GM12878 (cell line): ENCODE results near the gene PPP2R5C. TPM values are rescaled to one million over a fixed set of nuclear protein-coding genes. Genes with fewer than 3 reads are reported as not detected.

Experiments
- ATAC-seq: fragments of 200-7000 bp; cut with Tn5 transposase; 3 replicates; pipeline ENCODE4 v1.9.1; 2020; ENCODE audit warnings: mild to moderate bottlenecking, moderate library complexity
- BruUV-seq: library from RNA; stranded (reverse); fragments of 400-500 nt; replicated peaks from 2 replicates; lab custom pipeline; 2021; lab: Mats Ljungman, UMichigan
- CTCF ChIA-PET: fragments of 300-600 bp; sonication (Branson Sonifier 250); formaldehyde crosslinking; extraction: SDS; loops from one replicate; lab custom pipeline; 2021; ENCODE audit warnings: inconsistent platforms; lab: Yijun Ruan, JAX
- POLR2A ChIA-PET: fragments of 350-600 bp; formaldehyde crosslinking; extraction: SDS; loops from one replicate; lab custom pipeline; 2021; ENCODE audit warnings: inconsistent platforms; lab: Charles Lee
- RAD21 ChIA-PET: fragments of 300-600 bp; sonication (Branson Sonifier 250); formaldehyde crosslinking; loops from one replicate; lab custom pipeline; 2023; ENCODE audit warnings: antibody characterized with exemption; ENCODE audit not compliant: unreplicated experiment; lab: Charles Lee
- SMC1A ChIA-PET: fragments of 300-600 bp; sonication (Branson Sonifier 250); formaldehyde crosslinking; loops from one replicate; lab custom pipeline; 2023; ENCODE audit not compliant: unreplicated experiment, uncharacterized antibody; lab: Charles Lee
- DNase-seq: peaks from one replicate; pipeline ENCODE4 v3.0.0-alpha.2; 2011; ENCODE audit warnings: low read depth, low spot score
- FAIRE-seq: peaks from 3 replicates; lab custom pipeline; 2011; peaks lifted over from hg19 to GRCh38; lab: Jason Lieb, UNC
- H2AFZ ChIP-seq: 2 replicates; pipeline ENCODE4 v1.6.0; 2011; ENCODE audit warnings: low read depth, low read length, control low read depth; ENCODE audit not compliant: control insufficient read depth
- H3K27ac ChIP-seq: 2 replicates; pipeline ENCODE4 v1.5.1; 2011; ENCODE audit warnings: control low read depth; ENCODE audit not compliant: control insufficient read depth, insufficient read depth
- H3K27me3 ChIP-seq, 2 experiments: replicated peaks in 1 of 2; 2 replicates each; pipeline versions ENCODE4 v1.6.0 to v1.6.1; 2011; ENCODE audit warnings: low read length in 1 of 2; ENCODE audit not compliant: control insufficient read depth in 2 of 2, insufficient read depth in 2 of 2
- H3K36me3 ChIP-seq, 2 experiments: 2 replicates each; pipeline ENCODE4 v1.5.1; 2011; ENCODE audit warnings: low read length in 1 of 2; ENCODE audit not compliant: control insufficient read depth in 2 of 2, insufficient read depth in 2 of 2
- H3K4me1 ChIP-seq: 2 replicates; pipeline ENCODE4 v1.6.1; 2011; ENCODE audit warnings: mild to moderate bottlenecking, low read length, moderate library complexity, mixed read lengths; ENCODE audit not compliant: control insufficient read depth, insufficient read depth
- H3K4me2 ChIP-seq: 2 replicates; pipeline ENCODE4 v1.6.0; 2011; ENCODE audit warnings: control low read depth; ENCODE audit not compliant: control insufficient read depth, insufficient read depth
- H3K4me3 ChIP-seq: fragments of 200-600 bp; sonication (generic); 2 replicates; pipeline ENCODE4 v1.5.1; 2016
- H3K79me2 ChIP-seq: 2 replicates; pipeline ENCODE4 v1.6.0; 2011; ENCODE audit warnings: low read length; ENCODE audit not compliant: control insufficient read depth, insufficient read depth
- H3K9ac ChIP-seq: 2 replicates; pipeline ENCODE4 v1.8.0; 2011; ENCODE audit warnings: low read length, control low read depth, mixed read lengths; ENCODE audit not compliant: control insufficient read depth, insufficient read depth
- H3K9me3 ChIP-seq: replicated peaks from 3 replicates; pipeline ENCODE4 v1.5.1; 2011; ENCODE audit warnings: mild to moderate bottlenecking, low read length; ENCODE audit not compliant: control insufficient read depth, insufficient read depth
- H4K20me1 ChIP-seq: 2 replicates; pipeline ENCODE4 v1.6.0; 2011; ENCODE audit not compliant: control insufficient read depth, insufficient read depth
- BACH1 ChIP-seq: fragments of 450-650 bp; IDR thresholded peaks from 2 replicates; pipeline ENCODE4 v1.6.1; 2017; ENCODE audit warnings: mild to moderate bottlenecking, borderline replicate concordance
- BCL11A ChIP-seq: IDR thresholded peaks from 2 replicates; pipeline ENCODE4 v1.6.1; 2011; ENCODE audit warnings: low read depth, low read length
- BMI1 ChIP-seq: fragments of 450-650 bp; IDR thresholded peaks from 2 replicates; pipeline ENCODE4 v1.6.1; 2016; ENCODE audit warnings: mild to moderate bottlenecking, moderate library complexity, borderline replicate concordance
- HDGF ChIP-seq: fragments of 450-650 bp; IDR thresholded peaks from 2 replicates; pipeline ENCODE4 v1.6.1; 2016; ENCODE audit warnings: antibody characterized with exemption
- IKZF1 ChIP-seq: fragments of 450-650 bp; conservative IDR thresholded peaks from 2 replicates; pipeline ENCODE4 v1.6.1; 2017; ENCODE audit warnings: antibody characterized with exemption, mild to moderate bottlenecking
- MTA2 ChIP-seq: fragments of 450-650 bp; IDR thresholded peaks from 2 replicates; pipeline ENCODE4 v1.6.1; 2016; ENCODE audit warnings: low read depth, mild to moderate bottlenecking, moderate library complexity
- PRDM15 ChIP-seq: fragments of 450-650 bp; formaldehyde crosslinking; IDR thresholded peaks from 2 replicates; pipeline ENCODE4 v1.4.0; 2020; ENCODE audit warnings: mild to moderate bottlenecking, moderate library complexity
- RAD21 ChIP-seq: IDR thresholded peaks from 2 replicates; pipeline ENCODE4 v1.6.1; 2011; ENCODE audit warnings: mild to moderate bottlenecking, low read depth, low read length, moderate library complexity; ENCODE audit not compliant: insufficient read depth
- RCOR1 ChIP-seq: conservative IDR thresholded peaks from 2 replicates; pipeline ENCODE4 v1.6.1; 2012; ENCODE audit warnings: low read depth, low read length, improper control_type of control experiment
- RELB ChIP-seq: fragments of 450-650 bp; IDR thresholded peaks from 2 replicates; pipeline ENCODE4 v1.6.1; 2017; ENCODE audit warnings: low read depth, mild to moderate bottlenecking, moderate library complexity
- RUNX3 ChIP-seq: IDR thresholded peaks from 2 replicates; pipeline ENCODE4 v1.6.1; 2012; ENCODE audit warnings: low read length, inconsistent platforms
- SPI1 ChIP-seq: IDR thresholded peaks from 2 replicates; pipeline ENCODE4 v1.6.1; 2011; ENCODE audit warnings: low read depth, mild to moderate bottlenecking, low read length, moderate library complexity, borderline replicate concordance; ENCODE audit not compliant: insufficient read depth
- WRNIP1 ChIP-seq: IDR thresholded peaks from 2 replicates; pipeline ENCODE4 v1.6.1; 2011; ENCODE audit warnings: low read depth, low read length, improper control_type of control experiment, borderline replicate concordance
- ZNF217 ChIP-seq: fragments of 450-650 bp; IDR thresholded peaks from 2 replicates; pipeline ENCODE4 v1.6.1; 2017; ENCODE audit warnings: antibody characterized with exemption, mild to moderate bottlenecking
- ZNF274 ChIP-seq: IDR thresholded peaks from one replicate; pipeline ENCODE4 v1.8.0; 2011; ENCODE audit not compliant: insufficient read length, insufficient read depth
- WGBS: methylation state at CpG from one replicate; pipeline ENCODE4 v1.1.6; 2016; ENCODE audit warnings: low lambda C conversion rate; ENCODE audit not compliant: insufficient replicate concordance, insufficient coverage; ENCODE audit errors: missing lambda C conversion rate; 5-methylcytosine and 5-hydroxymethylcytosine counted together
- in situ Hi-C: fragments of 300-500 bp; cut with MboI; formaldehyde crosslinking; loops from 9 replicates; pipeline ENCODE4 v1.14.3; 2018; ENCODE audit warnings: mixed read lengths
- intact Hi-C: fragments of 100-400 bp; cut with micrococcal nuclease; formaldehyde crosslinking; loops from one replicate; pipeline ENCODE4 v1.14.2; 2022; ENCODE audit not compliant: unreplicated experiment
- polyA plus RNA-seq, 11 experiments: library from polyadenylated mRNA; depleted of rRNA in 4 of 11; unstranded in 6 of 11; stranded (reverse) in 5 of 11; fragments of >200 nt; fragmentation: Nextera tagmentation in 4 of 11; fragmentation: Illumina TruSeq in 1 of 11; extraction: Ambion mirVana in 4 of 11; extraction: Trizol in 1 of 11; gene quantifications; 1 replicate in 1 of 11; 2 replicates in 10 of 11; pipeline versions ENCODE4 v1.2.1 to v1.2.3, GENCODE V29; 2011 to 2016; ENCODE audit warnings: inconsistent platforms in 2 of 11, missing spikeins in 2 of 11, low read depth in 1 of 11
- total RNA-seq, 4 experiments: library from RNA; depleted of rRNA in 3 of 4; stranded (reverse); fragments of >200 nt in 3 of 4; fragmentation: Illumina TruSeq in 1 of 4; extraction: Trizol in 1 of 4; gene quantifications; 2 replicates each; pipeline versions ENCODE4 v1.2.1 to v1.2.3, GENCODE V29; 2013 to 2021
- TF ChIP-seq, protein P1 (sequence below), 3 experiments: IDR thresholded peaks in 2 of 3; conservative IDR thresholded peaks in 1 of 3; 2 replicates each; pipeline ENCODE4 v1.5.1; 2011; ENCODE audit warnings: low read depth in 3 of 3, low read length in 3 of 3, mild to moderate bottlenecking in 3 of 3, control low read depth in 2 of 3, moderate library complexity in 2 of 3, inconsistent platforms in 1 of 3, mixed read lengths in 1 of 3; ENCODE audit not compliant: control insufficient read depth in 2 of 3, insufficient read depth in 1 of 3; ENCODE audit errors: extremely low read depth in 1 of 3
- TF ChIP-seq, protein P2 (sequence below): IDR thresholded peaks from 2 replicates; pipeline ENCODE4 v1.6.1; 2011; ENCODE audit warnings: mild to moderate bottlenecking, low read depth, low read length, moderate library complexity; ENCODE audit not compliant: insufficient replicate concordance

Gene PPP2R5C
- total and polyA plus RNA-seq, 10 of the 15 experiments (the other 5 are each of a cell fraction or from before 2014, with no cell fraction given): 106 to 199 (median 144) TPM

- no peaks in the 10 kb centered on the region for H3K27me3 ChIP-seq
- peaks cover 68% of the 10 kb centered on the region for H3K79me2 ChIP-seq
- no peak for ATAC-seq
- no peaks in the 10 kb centered on the region for H4K20me1 ChIP-seq
- intact Hi-C loops (no loop called here), in situ Hi-C loops (no loop called here)
- H3K4me3 ChIP-seq: no peak overlapping the region
- no peak for FAIRE-seq
- ChIA-PET CTCF (interaction anchor here (1.0 kb wide), 1 partner anchor 65 kb away, joined by 4 read pairs; no protein-coding TSS in a partner anchor), RAD21 (no interaction called here), SMC1A (no interaction called here), POLR2A (interaction anchor here (0.6 kb wide), 1 partner anchor 1878 kb away, joined by 3 read pairs; no protein-coding TSS in a partner anchor)
- no TSS peak for BruUV-seq
- H3K4me2 ChIP-seq: no peak overlapping the region
- H3K27ac ChIP-seq: no peak overlapping the region
- H3K36me3 ChIP-seq: peaks cover 0 to 5% of the 10 kb centered on the region in 2 experiments; a peak in 3 of 4 replicates
- H2AFZ ChIP-seq: no peak overlapping the region
- H3K9me3 ChIP-seq: no peaks in the 10 kb centered on the region
- H3K9ac ChIP-seq: no peak overlapping the region
- no peak for DNase-seq
- WGBS: 92% methylated on average over 11 of the region's 11 CpGs
- peaks cover 13% of the 10 kb centered on the region for H3K4me1 ChIP-seq
- TF ChIP-seq ZNF274 (no peak), BCL11A (no peak), RCOR1 (no peak), WRNIP1 (no peak), MTA2 (no peak), SPI1 (no peak), ZNF217 (no peak), BACH1 (no peak), RELB (no peak), BMI1 (no peak), RAD21 (no peak), PRDM15 (CRISPR knock-in tag) (no peak), IKZF1 (no peak), RUNX3 (no peak), HDGF (no peak)
- TF ChIP-seq, protein P1, sequence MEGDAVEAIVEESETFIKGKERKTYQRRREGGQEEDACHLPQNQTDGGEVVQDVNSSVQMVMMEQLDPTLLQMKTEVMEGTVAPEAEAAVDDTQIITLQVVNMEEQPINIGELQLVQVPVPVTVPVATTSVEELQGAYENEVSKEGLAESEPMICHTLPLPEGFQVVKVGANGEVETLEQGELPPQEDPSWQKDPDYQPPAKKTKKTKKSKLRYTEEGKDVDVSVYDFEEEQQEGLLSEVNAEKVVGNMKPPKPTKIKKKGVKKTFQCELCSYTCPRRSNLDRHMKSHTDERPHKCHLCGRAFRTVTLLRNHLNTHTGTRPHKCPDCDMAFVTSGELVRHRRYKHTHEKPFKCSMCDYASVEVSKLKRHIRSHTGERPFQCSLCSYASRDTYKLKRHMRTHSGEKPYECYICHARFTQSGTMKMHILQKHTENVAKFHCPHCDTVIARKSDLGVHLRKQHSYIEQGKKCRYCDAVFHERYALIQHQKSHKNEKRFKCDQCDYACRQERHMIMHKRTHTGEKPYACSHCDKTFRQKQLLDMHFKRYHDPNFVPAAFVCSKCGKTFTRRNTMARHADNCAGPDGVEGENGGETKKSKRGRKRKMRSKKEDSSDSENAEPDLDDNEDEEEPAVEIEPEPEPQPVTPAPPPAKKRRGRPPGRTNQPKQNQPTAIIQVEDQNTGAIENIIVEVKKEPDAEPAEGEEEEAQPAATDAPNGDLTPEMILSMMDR (IDR thresholded peaks at IDR 0.05 in 2 of 3, conservative IDR thresholded peaks at IDR 0.05 in 1 of 3; ENCODE audit: control insufficient read depth in 2 of 3, extremely low read depth in 1 of 3, insufficient read depth in 1 of 3, low read depth in 3 of 3, low read length in 3 of 3): no peak
- TF ChIP-seq, protein P2, sequence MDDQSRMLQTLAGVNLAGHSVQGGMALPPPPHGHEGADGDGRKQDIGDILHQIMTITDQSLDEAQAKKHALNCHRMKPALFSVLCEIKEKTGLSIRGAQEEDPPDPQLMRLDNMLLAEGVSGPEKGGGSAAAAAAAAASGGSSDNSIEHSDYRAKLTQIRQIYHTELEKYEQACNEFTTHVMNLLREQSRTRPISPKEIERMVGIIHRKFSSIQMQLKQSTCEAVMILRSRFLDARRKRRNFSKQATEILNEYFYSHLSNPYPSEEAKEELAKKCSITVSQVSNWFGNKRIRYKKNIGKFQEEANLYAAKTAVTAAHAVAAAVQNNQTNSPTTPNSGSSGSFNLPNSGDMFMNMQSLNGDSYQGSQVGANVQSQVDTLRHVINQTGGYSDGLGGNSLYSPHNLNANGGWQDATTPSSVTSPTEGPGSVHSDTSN: no peak
Observed at GRCh38 chr14:101833045-101833444, 71.5 kb downstream of the PPP2R5C start.
